Keratinocyte (primary cell): ENCODE data around the gene TMEM187. TPM values are rescaled to one million over a fixed set of nuclear protein-coding genes. Genes with fewer than 3 reads are reported as not detected.

ENCODE experiments used
- DNase-seq: peaks from one replicate; pipeline ENCODE4 v3.0.0-alpha.2; 2011; ENCODE audit warnings: low read depth, missing footprints, low spot score
- FAIRE-seq: peaks from 2 replicates; lab custom pipeline; 2011; peaks lifted over from hg19 to GRCh38; lab: Jason Lieb, UNC
- H2AFZ ChIP-seq: 2 replicates; pipeline ENCODE4 v1.6.0; 2012; ENCODE audit warnings: low read length, control low read depth, inconsistent platforms; ENCODE audit not compliant: control insufficient read depth
- H3K27ac ChIP-seq: 2 replicates; pipeline ENCODE4 v1.5.1; 2011; ENCODE audit warnings: low read length; ENCODE audit not compliant: control insufficient read depth, insufficient read depth
- H3K27me3 ChIP-seq: 3 replicates; pipeline ENCODE4 v1.6.0; 2011; ENCODE audit warnings: low read length; ENCODE audit not compliant: control insufficient read depth, insufficient read depth; ENCODE audit errors: extremely low read depth
- H3K36me3 ChIP-seq, 2 experiments: 2 replicates in 1 of 2; 3 replicates in 1 of 2; pipeline ENCODE4 v1.5.1; 2011; ENCODE audit warnings: low read length in 2 of 2, mild to moderate bottlenecking in 1 of 2; ENCODE audit not compliant: control insufficient read depth in 2 of 2, insufficient read depth in 2 of 2; ENCODE audit errors: extremely low read depth in 1 of 2
- H3K4me1 ChIP-seq: 3 replicates; pipeline ENCODE4 v1.5.1; 2011; ENCODE audit warnings: low read length; ENCODE audit not compliant: control insufficient read depth, insufficient read depth; ENCODE audit errors: extremely low read depth
- H3K4me2 ChIP-seq: 3 replicates; pipeline ENCODE4 v1.6.0; 2011; ENCODE audit warnings: low read depth, low read length; ENCODE audit not compliant: control insufficient read depth, insufficient read depth; ENCODE audit errors: extremely low read depth
- H3K4me3 ChIP-seq, 3 experiments: fragments of 200-600 bp in 1 of 3; sonication (generic) in 1 of 3; 2 replicates in 2 of 3; 3 replicates in 1 of 3; pipeline ENCODE4 v1.5.1; 2011 to 2016; ENCODE audit warnings: low read length in 3 of 3, mild to moderate bottlenecking in 3 of 3, control low read depth in 2 of 3, inconsistent platforms in 1 of 3, low read depth in 1 of 3, mixed read lengths in 1 of 3, mixed run types in 1 of 3, moderate library complexity in 1 of 3; ENCODE audit not compliant: control insufficient read depth in 2 of 3, insufficient read depth in 2 of 3; ENCODE audit errors: extremely low read depth in 1 of 3
- H3K79me2 ChIP-seq: 2 replicates; pipeline ENCODE4 v1.6.0; 2012; ENCODE audit warnings: low read length; ENCODE audit not compliant: control insufficient read depth, insufficient read depth
- H3K9ac ChIP-seq: 3 replicates; pipeline ENCODE4 v1.6.0; 2011; ENCODE audit warnings: low read length; ENCODE audit not compliant: control insufficient read depth, insufficient read depth; ENCODE audit errors: extremely low read depth
- H3K9me1 ChIP-seq: 3 replicates; pipeline ENCODE4 v1.6.0; 2011; ENCODE audit warnings: low read length; ENCODE audit not compliant: control insufficient read depth, insufficient read depth; ENCODE audit errors: extremely low read depth
- H3K9me3 ChIP-seq: 2 replicates; pipeline ENCODE4 v1.5.1; 2012; ENCODE audit warnings: low read depth, low read length; ENCODE audit not compliant: control insufficient read depth
- H4K20me1 ChIP-seq: 3 replicates; pipeline ENCODE4 v1.6.0; 2011; ENCODE audit warnings: low read length; ENCODE audit not compliant: control insufficient read depth, insufficient read depth; ENCODE audit errors: extremely low read depth
- CTCF ChIP-seq, 3 experiments: IDR thresholded peaks in 1 of 3; conservative IDR thresholded peaks in 1 of 3; optimal IDR thresholded peaks in 1 of 3; 2 replicates in 2 of 3; 3 replicates in 1 of 3; pipeline versions ENCODE3 to v1.5.1; 2011; ENCODE audit warnings: low read length in 3 of 3, mild to moderate bottlenecking in 3 of 3, moderate library complexity in 2 of 3, control low read depth in 1 of 3, inconsistent platforms in 1 of 3; ENCODE audit not compliant: insufficient read depth in 2 of 3; ENCODE audit errors: extremely low read depth in 1 of 3
- EZH2 ChIP-seq: IDR thresholded peaks from one replicate; pipeline ENCODE4 v1.6.1; 2012; ENCODE audit warnings: inconsistent platforms, mild to moderate bottlenecking, low read length, moderate library complexity
- dilution Hi-C: fragments of 300-500 bp; cut with MboI; formaldehyde crosslinking; loops from one replicate; pipeline ENCODE4 v1.7.0; 2020; ENCODE audit warnings: low sequenced_read_pairs; ENCODE audit not compliant: extremely low pct_ligation_motif_present
- polyA plus RNA-seq, 5 experiments: library from polyadenylated mRNA; depleted of rRNA in 3 of 5; stranded (reverse) in 3 of 5; stranded (forward) in 1 of 5; unstranded in 1 of 5; fragments of >200 nt; gene quantifications; 1 replicate in 1 of 5; 2 replicates in 3 of 5; 3 replicates in 1 of 5; pipeline versions ENCODE4 v1.2.1 to v1.2.3, GENCODE V29; 2011 to 2012; ENCODE audit warnings: missing spikeins in 2 of 5, low read depth in 1 of 5, low replicate concordance in 1 of 5

Gene TMEM187
- polyA plus RNA-seq, 1 donor (not counting 4 experiments of a cell fraction or from before 2014, with no cell fraction given) = 6.6 TPM

DNA sequence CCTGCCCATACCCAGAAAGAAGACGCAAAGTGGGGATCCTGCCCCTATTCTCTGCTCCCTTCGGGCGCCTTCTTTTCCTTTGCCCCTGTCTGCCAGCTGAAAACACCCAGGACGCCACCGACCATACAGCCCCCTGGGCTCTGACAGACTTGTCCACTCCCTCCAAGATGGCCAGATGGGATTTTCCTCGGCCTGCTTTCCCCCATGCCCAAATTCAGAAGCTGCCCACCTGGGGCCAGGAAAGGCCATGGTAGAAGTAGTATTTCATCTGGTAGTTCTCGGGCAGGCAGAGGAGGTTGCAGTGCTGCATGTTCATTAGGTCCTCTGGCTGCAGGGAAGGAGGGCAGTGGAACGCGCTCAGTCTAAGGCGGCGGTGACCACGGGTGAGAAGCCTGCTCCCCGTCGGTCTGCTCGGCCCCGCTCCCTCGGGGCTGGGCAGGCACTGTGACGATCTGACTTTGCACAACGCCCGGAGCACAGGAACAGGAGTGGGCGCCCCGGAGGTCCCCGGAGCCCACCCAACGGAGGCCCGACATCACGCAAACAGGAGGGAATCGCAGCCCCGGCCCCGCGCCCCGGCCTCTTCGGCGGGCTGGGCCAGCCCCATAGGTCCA, 38.3 kb upstream of the TMEM187 start:
- TF ChIP-seq CTCF (optimal IDR thresholded peaks at IDR 0.05 in 1 of 3, IDR thresholded peaks at IDR 0.05 in 1 of 3, conservative IDR thresholded peaks at IDR 0.05 in 1 of 3; ENCODE audit: extremely low read depth in 1 of 3, insufficient read depth in 2 of 3, low read length in 3 of 3) (no peak), EZH2 (no peak)
- Histone ChIP-seq H2AFZ (no peak overlapping the region), H3K27ac (peak overlapping the region; percentile 31), H3K27me3 (no peaks in the 10 kb centered on the region), H3K9me1 (no peaks in the 10 kb centered on the region), H3K79me2 (peaks cover 28% of the 10 kb centered on the region), H3K4me3 (peak overlapping the region; percentile 61 to 79 (median 76)), H3K36me3 (peaks cover 3 to 9% of the 10 kb centered on the region in 2 experiments), H3K9ac (peak overlapping the region; percentile 75), H3K9me3 (no peaks in the 10 kb centered on the region), H3K4me1 (peaks cover 3% of the 10 kb centered on the region), H3K4me2 (peak overlapping the region; percentile 82), H4K20me1 (no peaks in the 10 kb centered on the region)
- FAIRE-seq (no peak), DNase-seq (no peak)
- dilution Hi-C loops = no loop called here

DNA sequence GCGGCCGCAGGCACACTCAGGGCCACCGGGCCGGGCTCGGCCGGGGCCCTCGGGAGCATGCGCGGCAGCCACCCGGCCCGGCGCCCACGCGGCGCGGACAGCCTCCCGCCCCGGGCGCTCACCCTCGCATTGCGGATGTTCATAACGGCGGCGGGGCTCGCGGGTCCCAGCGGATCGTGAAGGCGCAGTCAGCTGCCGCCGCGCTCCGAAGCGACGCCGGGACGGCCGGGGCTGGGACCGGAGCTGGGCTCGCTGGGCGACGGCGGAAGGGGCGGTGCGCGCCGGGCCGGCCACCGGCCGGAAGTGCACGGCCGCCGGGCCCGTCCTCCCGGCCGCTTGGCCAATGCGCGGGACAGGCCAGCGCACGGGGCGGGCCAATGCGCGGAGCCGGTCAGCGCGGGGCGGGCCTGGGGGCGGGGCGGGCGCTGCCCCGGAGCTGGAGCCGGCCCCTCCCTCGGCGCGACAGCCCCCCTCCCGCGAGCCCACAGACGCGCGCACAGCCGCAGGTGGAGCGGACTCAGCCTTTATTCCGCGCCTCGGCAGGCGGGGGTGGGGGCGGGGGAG, 37.7 kb upstream of the TMEM187 start, which contains the start of gene NAA10:
TSS of gene NAA10 (minus strand) at position 276 of the 564 bp plus-strand sequence. CDS start at position 143, 133 bp downstream.
- FAIRE-seq (no peak), DNase-seq (no peak)
- Histone ChIP-seq H3K4me2 (peak within 1 kb of the TSS; percentile 82), H3K9me1 (no peaks in the 10 kb centered on the region), H3K79me2 (peaks cover 28% of the 10 kb centered on the region), H3K4me1 (peaks cover 3% of the 10 kb centered on the region), H3K27me3 (no peaks in the 10 kb centered on the region), H3K36me3 (peaks cover 0 to 8% of the 10 kb centered on the region in 2 experiments), H2AFZ (no peak within 1 kb of the TSS), H3K27ac (peak within 1 kb of the TSS; percentile 31), H4K20me1 (no peaks in the 10 kb centered on the region), H3K4me3 (peak within 1 kb of the TSS; percentile 61 to 79 (median 76)), H3K9me3 (no peaks in the 10 kb centered on the region), H3K9ac (peak within 1 kb of the TSS; percentile 75)
- TF ChIP-seq CTCF (optimal IDR thresholded peaks at IDR 0.05 in 1 of 3, IDR thresholded peaks at IDR 0.05 in 1 of 3, conservative IDR thresholded peaks at IDR 0.05 in 1 of 3; ENCODE audit: extremely low read depth in 1 of 3, insufficient read depth in 2 of 3, low read length in 3 of 3) = no peak
- TF ChIP-seq EZH2 = no peak
- dilution Hi-C loops = no loop called here
